Measurements from ENCODE around the gene RHBDF1.

Gene RHBDF1

GRCh38 chr16:75580-76501 is 3.4 kb upstream of the RHBDF1 start:
- in situ Hi-C loops (cut with MboI; ENCODE audit: low sequenced_read_pairs), result no loop called here

- in situ Hi-C loops (cut with MboI; ENCODE audit: low sequenced_read_pairs), result no loop called here
Measured at GRCh38 chr16:74747-75334, 2.4 kb upstream of the RHBDF1 start.

- in situ Hi-C loops (cut with MboI; ENCODE audit: low sequenced_read_pairs), result no loop called here
Measured at GRCh38 chr16:74051-74746, 1.8 kb upstream of the RHBDF1 start.

GRCh38 chr16:71540-72401 is 660 bp downstream of the RHBDF1 start:
- in situ Hi-C loops (cut with MboI; ENCODE audit: low sequenced_read_pairs), result no loop called here

GRCh38 chr16:71210-71539 is 1.3 kb downstream of the RHBDF1 start:
- in situ Hi-C loops (cut with MboI; ENCODE audit: low sequenced_read_pairs), result no loop called here

GRCh38 chr16:69181-69580 is 3.2 kb downstream of the RHBDF1 start:
- in situ Hi-C loops (cut with MboI; ENCODE audit: low sequenced_read_pairs), result no loop called here

GRCh38 chr16:67884-68789 is 4.3 kb downstream of the RHBDF1 start:
- in situ Hi-C loops (cut with MboI; ENCODE audit: low sequenced_read_pairs), result no loop called here

- in situ Hi-C loops (cut with MboI; ENCODE audit: low sequenced_read_pairs), result no loop called here
Measured at GRCh38 chr16:67183-67791, 5.1 kb downstream of the RHBDF1 start.

- in situ Hi-C loops (cut with MboI; ENCODE audit: low sequenced_read_pairs), result no loop called here
Measured at GRCh38 chr16:66309-67182, 5.9 kb downstream of the RHBDF1 start.

- in situ Hi-C loops (cut with MboI; ENCODE audit: low sequenced_read_pairs), result no loop called here
Measured at GRCh38 chr16:65745-66144, 6.7 kb downstream of the RHBDF1 start.

- in situ Hi-C loops (cut with MboI; ENCODE audit: low sequenced_read_pairs), result no loop called here
Measured at GRCh38 chr16:64914-65255, 7.5 kb downstream of the RHBDF1 start.

GRCh38 chr16:63998-64913 is 8.2 kb downstream of the RHBDF1 start:
- in situ Hi-C loops (cut with MboI; ENCODE audit: low sequenced_read_pairs), result no loop called here

- in situ Hi-C loops (cut with MboI; ENCODE audit: low sequenced_read_pairs), result no loop called here
Measured at GRCh38 chr16:63466-63865, 9.0 kb downstream of the RHBDF1 start.

GRCh38 chr16:62968-63391 is 9.5 kb downstream of the RHBDF1 start:
- in situ Hi-C loops (cut with MboI; ENCODE audit: low sequenced_read_pairs), result no loop called here

- in situ Hi-C loops (cut with MboI; ENCODE audit: low sequenced_read_pairs), result no loop called here
Measured at GRCh38 chr16:62283-62967, 10.0 kb downstream of the RHBDF1 start.

GRCh38 chr16:61879-62281 is 10.6 kb downstream of the RHBDF1 start:
- in situ Hi-C loops (cut with MboI; ENCODE audit: low sequenced_read_pairs), result no loop called here
